Osteoblast (primary cell): ENCODE measurements around the gene CD177. TPM values are rescaled to one million over a fixed set of nuclear protein-coding genes. Genes with fewer than 3 reads are reported as not detected.
"Not testable (repeated sequence)": the region's sequence is repeated elsewhere in the genome, so short reads cannot be mapped to it uniquely, and the experiment has no call there.

ENCODE experiments used
- DNase-seq: peaks from one replicate; pipeline ENCODE4 v3.0.0; 2011; ENCODE audit warnings: low spot score, mixed read lengths; ENCODE audit not compliant: insufficient read length; ENCODE audit errors: missing footprints
- H2AFZ ChIP-seq: 2 replicates; pipeline ENCODE4 v1.6.0; 2011; ENCODE audit warnings: mild to moderate bottlenecking, low read length
- H3K27ac ChIP-seq: 2 replicates; pipeline ENCODE4 v1.5.1; 2011; ENCODE audit warnings: mild to moderate bottlenecking, low read depth, low read length, moderate library complexity
- H3K27me3 ChIP-seq: 2 replicates; pipeline ENCODE4 v1.6.0; 2012; ENCODE audit warnings: mild to moderate bottlenecking, control low read depth, inconsistent platforms, low read length, moderate library complexity; ENCODE audit not compliant: insufficient read depth
- H3K36me3 ChIP-seq: 2 replicates; pipeline ENCODE4 v1.5.1; 2011; ENCODE audit warnings: mild to moderate bottlenecking, low read length, control low read depth, moderate library complexity; ENCODE audit not compliant: insufficient read depth
- H3K4me1 ChIP-seq: 2 replicates; pipeline ENCODE4 v1.5.1; 2011; ENCODE audit warnings: mild to moderate bottlenecking, low read length, control low read depth, moderate library complexity; ENCODE audit not compliant: insufficient read depth
- H3K4me2 ChIP-seq: 2 replicates; pipeline ENCODE4 v1.6.0; 2011; ENCODE audit warnings: mild to moderate bottlenecking, low read length; ENCODE audit not compliant: insufficient read depth
- H3K4me3 ChIP-seq: fragments of 200-600 bp; sonication (generic); 3 replicates; pipeline ENCODE4 v1.5.1; 2012; ENCODE audit warnings: mild to moderate bottlenecking, low read length, inconsistent platforms; ENCODE audit not compliant: insufficient read depth
- H3K79me2 ChIP-seq: 2 replicates; pipeline ENCODE4 v1.6.0; 2012; ENCODE audit warnings: mild to moderate bottlenecking, low read length, control low read depth, inconsistent platforms; ENCODE audit not compliant: insufficient read depth
- H3K9me3 ChIP-seq: 2 replicates; pipeline ENCODE4 v1.5.1; 2011; ENCODE audit warnings: low read depth, low read length, control low read depth
- H4K20me1 ChIP-seq: 2 replicates; pipeline ENCODE4 v1.6.0; 2012; ENCODE audit warnings: mild to moderate bottlenecking, low read length, control low read depth; ENCODE audit not compliant: insufficient read depth
- CTCF ChIP-seq: IDR thresholded peaks from 2 replicates; pipeline ENCODE4 v1.5.1; 2011; ENCODE audit warnings: mild to moderate bottlenecking, low read depth, low read length, moderate library complexity; ENCODE audit errors: extremely low read depth
- total RNA-seq: library from RNA; depleted of rRNA; stranded (reverse); fragments of >200 nt; gene quantifications from 2 replicates; pipeline ENCODE4 v1.2.3, GENCODE V29; 2012

Gene CD177
- total RNA-seq, 1 donor, result not detected

GRCh38 chr19:43332058-43332922, 21.2 kb upstream of the CD177 start:
- DNase-seq, result no peak
- no peak overlapping the region for H3K4me2 ChIP-seq
- H3K4me3 ChIP-seq, result no peak overlapping the region
- H3K27me3 ChIP-seq, result peaks cover 14% of the 10 kb centered on the region
- H3K36me3 ChIP-seq, result no peaks in the 10 kb centered on the region
- no peaks in the 10 kb centered on the region for H3K9me3 ChIP-seq
- no peaks in the 10 kb centered on the region for H3K4me1 ChIP-seq
- TF ChIP-seq CTCF, result no peak
- H2AFZ ChIP-seq, result no peak overlapping the region
- no peaks in the 10 kb centered on the region for H4K20me1 ChIP-seq
- no peak overlapping the region for H3K27ac ChIP-seq
- no peaks in the 10 kb centered on the region for H3K79me2 ChIP-seq

DNA sequence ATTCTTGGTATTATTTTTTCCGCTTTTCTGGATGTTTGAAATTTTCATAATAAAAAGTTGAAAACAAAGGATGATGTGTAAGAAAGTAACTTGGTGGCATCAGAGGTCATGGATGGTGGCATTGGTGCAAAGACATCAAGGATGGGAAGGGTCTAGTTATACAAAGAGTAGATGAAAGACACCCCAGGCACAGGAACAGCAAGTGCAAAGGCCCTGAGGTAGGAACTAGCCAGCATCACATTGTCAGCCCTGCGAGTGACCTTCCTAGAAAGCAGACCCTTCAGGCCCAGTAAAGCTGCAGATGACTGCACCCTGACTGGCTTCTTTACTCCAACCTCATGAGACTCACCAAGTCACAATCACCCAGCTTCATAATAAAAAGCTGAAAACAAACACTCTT, 17.0 kb upstream of the CD177 start:
- not testable (repeated sequence) for H3K36me3 ChIP-seq, H3K27me3 ChIP-seq, H3K4me1 ChIP-seq, H2AFZ ChIP-seq, H3K79me2 ChIP-seq, H3K4me2 ChIP-seq, H3K4me3 ChIP-seq, DNase-seq, H4K20me1 ChIP-seq, H3K27ac ChIP-seq, H3K9me3 ChIP-seq

GRCh38 chr19:43337737-43338136, 15.7 kb upstream of the CD177 start:
- H3K27ac ChIP-seq, result no peak overlapping the region
- no peaks in the 10 kb centered on the region for H3K9me3 ChIP-seq
- no peak for DNase-seq
- no peak overlapping the region for H3K4me3 ChIP-seq
- no peaks in the 10 kb centered on the region for H3K36me3 ChIP-seq
- no peaks in the 10 kb centered on the region for H3K79me2 ChIP-seq
- H4K20me1 ChIP-seq, result no peaks in the 10 kb centered on the region
- TF ChIP-seq CTCF, result no peak
- H3K4me1 ChIP-seq, result no peaks in the 10 kb centered on the region
- H2AFZ ChIP-seq, result no peak overlapping the region
- peaks cover 7% of the 10 kb centered on the region for H3K27me3 ChIP-seq
- H3K4me2 ChIP-seq, result no peak overlapping the region

- H3K4me1 ChIP-seq, result no peaks in the 10 kb centered on the region
- TF ChIP-seq CTCF, result no peak
- no peaks in the 10 kb centered on the region for H4K20me1 ChIP-seq
- no peaks in the 10 kb centered on the region for H3K36me3 ChIP-seq
- no peaks in the 10 kb centered on the region for H3K9me3 ChIP-seq
- H3K27ac ChIP-seq, result no peak overlapping the region
- DNase-seq, result no peak
- H2AFZ ChIP-seq, result no peak overlapping the region
- no peak overlapping the region for H3K4me2 ChIP-seq
- no peak overlapping the region for H3K4me3 ChIP-seq
- peaks cover 7% of the 10 kb centered on the region for H3K27me3 ChIP-seq
- no peaks in the 10 kb centered on the region for H3K79me2 ChIP-seq
Observed at GRCh38 chr19:43338530-43338929, 15.0 kb upstream of the CD177 start.

DNA sequence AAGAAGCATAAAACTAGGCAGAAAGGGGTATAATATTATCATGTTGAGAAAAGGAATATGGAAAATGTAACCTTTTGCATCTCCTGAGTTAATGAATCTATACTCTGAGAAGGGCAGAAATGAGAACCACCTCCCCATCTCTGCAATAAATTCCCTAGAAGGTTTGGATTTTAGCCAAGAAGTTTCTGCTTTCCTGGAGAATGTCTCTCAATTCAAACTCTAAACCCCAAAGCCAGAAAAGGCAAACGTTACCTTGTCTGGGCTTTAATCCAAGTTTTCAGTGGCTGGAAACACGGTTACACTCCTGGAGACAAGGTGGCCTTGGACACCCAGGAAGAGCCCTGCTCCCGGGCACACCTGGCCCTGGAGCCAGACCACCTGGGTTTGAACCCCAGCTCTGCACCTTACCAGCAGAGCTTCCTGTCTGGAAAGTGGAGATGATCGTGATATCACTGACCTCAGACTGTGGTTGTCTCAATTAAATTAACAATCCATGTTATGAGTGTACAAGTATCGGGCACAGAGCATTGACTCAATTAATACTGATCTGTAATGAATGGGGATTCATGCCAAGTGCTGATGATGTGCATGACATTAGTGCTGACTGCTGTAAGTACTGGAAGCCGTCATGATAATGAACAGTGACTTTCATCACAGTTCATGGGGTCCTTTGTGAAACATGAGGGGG, 14.1 kb upstream of the CD177 start:
- not testable (repeated sequence) for H3K36me3 ChIP-seq, DNase-seq, H3K79me2 ChIP-seq, H2AFZ ChIP-seq, H3K4me1 ChIP-seq, H3K27me3 ChIP-seq, H3K27ac ChIP-seq, H3K9me3 ChIP-seq, H3K4me2 ChIP-seq, H3K4me3 ChIP-seq, H4K20me1 ChIP-seq

DNA sequence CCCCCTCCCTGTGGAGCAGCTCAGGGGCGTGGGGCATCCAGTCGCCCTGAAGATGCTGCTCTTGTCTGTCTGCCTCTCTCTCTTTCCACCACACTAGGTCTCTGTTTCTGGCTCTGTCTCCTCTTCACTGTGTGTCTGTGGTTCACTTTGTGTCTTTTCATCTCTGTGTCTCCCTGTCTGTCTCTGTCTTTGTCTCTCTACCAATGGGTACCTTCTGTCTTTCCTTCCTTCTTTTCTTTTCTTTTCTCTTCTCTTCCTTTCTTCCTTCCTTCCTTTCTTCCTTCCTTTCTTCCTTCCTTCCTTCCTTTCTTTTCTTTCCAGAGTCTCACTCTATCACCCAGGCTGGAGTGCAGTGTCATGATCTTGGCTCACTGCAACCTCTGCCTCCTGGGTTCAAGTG, 13.4 kb upstream of the CD177 start:
- not testable (repeated sequence) for H3K4me1 ChIP-seq, H3K79me2 ChIP-seq, DNase-seq, H3K9me3 ChIP-seq, H3K4me2 ChIP-seq, H3K36me3 ChIP-seq, H3K27ac ChIP-seq, H3K27me3 ChIP-seq, H2AFZ ChIP-seq, H4K20me1 ChIP-seq, H3K4me3 ChIP-seq
